Upper lobe of left lung (tissue), 6 donors: Measurements from ENCODE around the gene POU3F2. TPM values are rescaled to one million over a fixed set of nuclear protein-coding genes. Genes with fewer than 3 reads are reported as not detected.

ENCODE experiments used
- ATAC-seq, 2 donors: fragments of 200-7000 bp; cut with Tn5 transposase; one replicate each; pipeline ENCODE4 v1.9.1; 2022; ENCODE audit warnings: mild to moderate bottlenecking in 2 of 2, moderate library complexity in 2 of 2; ENCODE audit not compliant: low FRiP score in 2 of 2
- DNase-seq, 2 donors: peaks; one replicate each; pipeline ENCODE4 v3.0.0-alpha.2; 2019 to 2020
- H3K27ac ChIP-seq, 4 donors: fragments of 200-600 bp; sonication (generic); one replicate each; pipeline ENCODE4 v1.5.1; 2016 to 2019
- H3K27me3 ChIP-seq, 4 donors: fragments of 200-600 bp; sonication (generic); one replicate each; pipeline ENCODE4 v1.5.1; 2017 to 2019
- H3K36me3 ChIP-seq, 4 donors: fragments of 200-600 bp; sonication (generic); one replicate each; pipeline ENCODE4 v1.5.1; 2016 to 2019
- H3K4me1 ChIP-seq, 4 donors: fragments of 200-600 bp; sonication (generic); one replicate each; pipeline ENCODE4 v1.5.1; 2018 to 2019
- H3K4me3 ChIP-seq, 4 donors: fragments of 200-600 bp; sonication (generic); one replicate each; pipeline ENCODE4 v1.5.1; 2017 to 2019; ENCODE audit warnings: mild to moderate bottlenecking in 2 of 4, moderate library complexity in 1 of 4
- H3K9me3 ChIP-seq, 4 donors: fragments of 200-600 bp; sonication (generic); one replicate each; pipeline ENCODE4 v1.5.1; 2018 to 2019
- CTCF ChIP-seq, 6 experiments: fragments of 450-650 bp in 4 of 6; fragments of 200-600 bp in 2 of 6; sonication (generic) in 2 of 6; IDR thresholded peaks; one replicate each; pipeline ENCODE4 v1.5.1; 2016 to 2019; ENCODE audit warnings: antibody characterized with exemption in 6 of 6
- EP300 ChIP-seq, 4 donors: sonication (generic); formaldehyde crosslinking; IDR thresholded peaks; one replicate each; pipeline ENCODE4 v1.5.1; 2017; ENCODE audit warnings: antibody characterized with exemption in 4 of 4, control low read depth in 2 of 4
- POLR2A ChIP-seq, 4 donors: fragments of 450-650 bp; IDR thresholded peaks; one replicate each; pipeline ENCODE4 v1.5.1; 2016 to 2017; ENCODE audit warnings: antibody characterized with exemption in 4 of 4, mild to moderate bottlenecking in 2 of 4
- POLR2AphosphoS5 ChIP-seq, 2 donors: sonication (generic); formaldehyde crosslinking; IDR thresholded peaks; one replicate each; pipeline ENCODE4 v1.5.1; 2017; ENCODE audit warnings: antibody characterized with exemption in 2 of 2
- WGBS, 2 donors: methylation state at CpG; one replicate each; pipeline ENCODE4 v1.1.5; 2017 to 2018; 5-methylcytosine and 5-hydroxymethylcytosine counted together
- total RNA-seq, 6 donors: library from RNA; depleted of rRNA in 4 of 6; stranded (reverse); fragments of >200 nt in 4 of 6; gene quantifications; one replicate each; pipeline versions ENCODE4 v1.1.0 to v1.2.1, GENCODE V29; 2016 to 2021
- donor health status: DM: no; HTN: no; CAD: no; lungs with moderate emphysema.
- donor health status: DM: no; HTN: yes; CAD: no; lungs with severe emphysema.

The POU3F2 gene
- total RNA-seq, 6 donors from 2014 or later = not detected

GRCh38 chr6:98824902-98825599 is 9.3 kb upstream of the POU3F2 start:
- no peak overlapping the region for H3K4me3 ChIP-seq
- no peak overlapping the region for H3K27ac ChIP-seq
- ATAC-seq = no peak
- H3K4me1 ChIP-seq = peaks cover 15 to 35% (median 21%) of the 10 kb centered on the region in 4 donors
- H3K9me3 ChIP-seq = no peaks in the 10 kb centered on the region
- WGBS, 2 donors = 5 to 11% methylated on average over 15 to 31 of the region's 32 CpGs
- peaks cover 0 to 57% (median 23%) of the 10 kb centered on the region in 4 donors for H3K27me3 ChIP-seq
- no peak for TF ChIP-seq POLR2A (IDR thresholded peaks at IDR 0.05)
- no peak for TF ChIP-seq EP300 (IDR thresholded peaks at IDR 0.05)
- no peak for TF ChIP-seq POLR2AphosphoS5 (IDR thresholded peaks at IDR 0.05)
- TF ChIP-seq CTCF (IDR thresholded peaks at IDR 0.05) = no peak
- H3K36me3 ChIP-seq = no peaks in the 10 kb centered on the region
- DNase-seq = no peak

- DNase-seq = no peak
- 4 to 8% methylated on average over 17 to 19 of the region's 19 CpGs for WGBS, 2 donors
- peaks cover 0 to 61% (median 23%) of the 10 kb centered on the region in 4 donors for H3K27me3 ChIP-seq
Observed at GRCh38 chr6:98825600-98826230, 8.7 kb upstream of the POU3F2 start.

DNA sequence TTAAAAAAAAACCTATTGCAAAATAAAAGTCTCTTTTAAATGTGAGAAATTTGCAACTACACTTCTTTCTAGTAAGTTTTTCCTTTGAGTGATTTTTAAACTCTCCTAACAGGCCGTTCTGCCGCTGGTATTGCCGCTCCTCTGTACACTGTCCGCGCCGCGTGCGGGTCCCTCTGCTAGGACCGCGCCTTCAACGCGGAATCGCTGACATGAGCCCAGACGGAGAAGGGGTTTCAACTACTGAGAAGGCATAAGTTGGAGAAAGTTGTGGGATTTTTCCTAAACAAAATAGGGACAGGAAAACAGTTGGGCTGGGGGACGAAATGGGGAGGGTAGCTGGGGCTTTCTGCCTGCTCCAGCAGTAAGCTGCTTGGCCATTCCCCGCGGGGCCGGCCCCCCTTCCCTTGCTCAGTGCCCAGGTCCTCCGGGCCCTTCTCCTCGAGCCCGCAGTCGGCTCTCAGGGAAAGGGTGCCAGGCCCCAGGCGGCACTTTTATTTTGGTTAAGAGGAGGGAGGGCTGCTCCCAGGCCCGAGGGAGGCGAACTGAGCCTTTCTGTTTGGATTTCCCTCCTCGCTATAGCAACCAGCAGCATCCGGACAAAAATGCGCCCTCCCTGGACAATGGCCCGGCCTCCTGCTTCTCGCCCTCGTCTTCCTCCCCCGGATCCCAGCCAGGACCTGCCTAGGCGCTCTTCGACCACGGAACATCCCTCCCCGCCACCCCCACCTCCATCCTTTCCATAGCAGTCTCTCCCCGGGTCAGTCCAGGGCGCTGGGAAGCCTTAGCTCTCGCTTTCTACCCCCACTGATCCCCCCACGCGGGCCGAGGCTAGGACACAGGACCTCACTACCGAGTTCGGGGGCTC is 6.8 kb upstream of the POU3F2 start:
- H3K4me3 ChIP-seq = no peak overlapping the region
- H3K27me3 ChIP-seq = peaks cover 0 to 76% (median 31%) of the 10 kb centered on the region in 4 donors
- no peaks in the 10 kb centered on the region for H3K9me3 ChIP-seq
- ATAC-seq = no peak
- DNase-seq = peak in 1 of 2 donors; percentile 62
- TF ChIP-seq CTCF (IDR thresholded peaks at IDR 0.05) (no peak), POLR2AphosphoS5 (IDR thresholded peaks at IDR 0.05) (no peak), POLR2A (IDR thresholded peaks at IDR 0.05) (no peak), EP300 (IDR thresholded peaks at IDR 0.05) (no peak)
- H3K36me3 ChIP-seq = no peaks in the 10 kb centered on the region
- WGBS, 2 donors = 6 to 8% methylated on average over 42 to 44 of the region's 44 CpGs
- H3K4me1 ChIP-seq = peaks cover 27 to 51% (median 35%) of the 10 kb centered on the region in 4 donors
- no peak overlapping the region for H3K27ac ChIP-seq

More at GRCh38 chr6:98825600-98826230, 8.7 kb upstream of the POU3F2 start:
- Histone ChIP-seq H3K4me3 (no peak overlapping the region), H3K27ac (no peak overlapping the region), H3K4me1 (peaks cover 15 to 35% (median 21%) of the 10 kb centered on the region in 4 donors), H3K36me3 (no peaks in the 10 kb centered on the region), H3K9me3 (no peaks in the 10 kb centered on the region)
- ATAC-seq = no peak
- TF ChIP-seq POLR2AphosphoS5 (IDR thresholded peaks at IDR 0.05) (no peak), EP300 (IDR thresholded peaks at IDR 0.05) (no peak), POLR2A (IDR thresholded peaks at IDR 0.05) (no peak), CTCF (IDR thresholded peaks at IDR 0.05) (no peak)

DNA sequence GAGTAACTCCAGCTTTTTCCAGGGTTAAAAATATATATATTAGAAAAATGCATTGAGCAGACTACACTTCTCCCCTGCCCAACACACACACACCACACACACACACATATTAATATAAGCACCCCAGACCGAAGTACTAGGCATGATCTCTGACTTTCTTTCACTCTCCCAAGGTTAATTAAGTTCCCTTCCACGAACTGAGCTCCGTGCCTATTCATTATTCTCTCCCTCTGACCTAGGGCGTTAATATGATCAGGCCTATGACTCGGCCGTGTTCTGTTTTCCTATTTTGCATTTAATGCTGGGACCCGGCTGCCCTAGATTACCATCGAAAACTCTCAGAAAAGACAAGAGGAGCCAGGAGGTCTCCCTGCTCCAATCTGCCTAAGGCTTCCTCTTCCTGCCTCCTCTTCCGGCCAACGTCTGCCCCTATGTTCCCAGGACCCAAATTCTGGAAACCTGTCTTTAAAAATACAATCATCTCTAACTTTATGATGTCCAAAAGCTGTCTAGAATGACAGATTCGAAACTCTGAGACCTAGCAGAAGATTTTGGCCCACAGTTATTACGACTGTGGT is 6.1 kb upstream of the POU3F2 start:
- whole genome bisulfite sequencing, 2 donors = 7 to 16% methylated on average over 12 of the region's 12 CpGs
- no peak for DNase-seq
- peaks cover 35 to 59% (median 43%) of the 10 kb centered on the region in 4 donors for H3K4me1 ChIP-seq

More for the DNA sequence above, 6.1 kb upstream of the POU3F2 start:
- no peak for ATAC-seq
- no peaks in the 10 kb centered on the region for H3K36me3 ChIP-seq
- no peak overlapping the region for H3K27ac ChIP-seq
- peaks cover 0 to 84% (median 35%) of the 10 kb centered on the region in 4 donors for H3K27me3 ChIP-seq
- TF ChIP-seq EP300 (IDR thresholded peaks at IDR 0.05) = no peak
- no peak for TF ChIP-seq CTCF (IDR thresholded peaks at IDR 0.05)
- TF ChIP-seq POLR2AphosphoS5 (IDR thresholded peaks at IDR 0.05) = no peak
- no peak for TF ChIP-seq POLR2A (IDR thresholded peaks at IDR 0.05)
- no peak overlapping the region for H3K4me3 ChIP-seq
- H3K9me3 ChIP-seq = no peaks in the 10 kb centered on the region
